IMR-90 (cell line): ENCODE results near the gene ZNF155. TPM values are rescaled to one million over a fixed set of nuclear protein-coding genes. Genes with fewer than 3 reads are reported as not detected.

Source experiments
- ATAC-seq: fragments of 200-7000 bp; cut with Tn5 transposase; 2 replicates; pipeline ENCODE4 v1.9.1; 2020; ENCODE audit warnings: low read depth, mild to moderate bottlenecking, moderate library complexity
- BruUV-seq: library from RNA; stranded (reverse); fragments of 400-500 nt; replicated peaks from 2 replicates; lab custom pipeline; 2021; lab: Mats Ljungman, UMichigan
- CTCF ChIA-PET: fragments of 300-600 bp; formaldehyde crosslinking; extraction: SDS; loops from one replicate; lab custom pipeline; 2021; ENCODE audit warnings: antibody characterized with exemption; lab: Yijun Ruan, JAX
- POLR2A ChIA-PET: fragments of 300-600 bp; sonication (Branson Sonifier 250); formaldehyde crosslinking; loops from one replicate; lab custom pipeline; 2022; ENCODE audit warnings: antibody characterized with exemption; ENCODE audit not compliant: unreplicated experiment; lab: Charles Lee
- DNase-seq: peaks from one replicate; pipeline ENCODE4 v3.0.0; 2013
- H2AFZ ChIP-seq: replicated peaks from 2 replicates; pipeline ENCODE3; 2013; ENCODE audit warnings: low read length, mild to moderate bottlenecking; ENCODE audit not compliant: poor library complexity
- H2AK5ac ChIP-seq: 2 replicates; pipeline ENCODE4 v1.6.1; 2013; ENCODE audit warnings: low read depth, low read length, inconsistent platforms
- H2AK9ac ChIP-seq: replicated peaks from 2 replicates; pipeline ENCODE3; 2013; ENCODE audit warnings: mild to moderate bottlenecking, low read depth, low read length, moderate library complexity; ENCODE audit not compliant: poor library complexity
- H2BK120ac ChIP-seq: 2 replicates; pipeline ENCODE4 v1.6.1; 2013; ENCODE audit warnings: low read depth, low read length, inconsistent platforms
- H2BK15ac ChIP-seq: 3 replicates; pipeline ENCODE4 v1.6.1; 2013; ENCODE audit warnings: low read depth, low read length, inconsistent platforms
- H2BK20ac ChIP-seq: 2 replicates; pipeline ENCODE4 v1.6.1; 2013; ENCODE audit warnings: low read depth, mild to moderate bottlenecking, inconsistent platforms, low read length, moderate library complexity
- H2BK5ac ChIP-seq: 2 replicates; pipeline ENCODE4 v1.6.1; 2013; ENCODE audit warnings: mild to moderate bottlenecking, low read depth, low read length, inconsistent platforms; ENCODE audit not compliant: poor library complexity, severe bottlenecking
- H3K14ac ChIP-seq: replicated peaks from 2 replicates; pipeline ENCODE4 v1.6.1; 2013; ENCODE audit warnings: low read depth, low read length, inconsistent platforms
- H3K18ac ChIP-seq: 2 replicates; pipeline ENCODE4 v1.6.1; 2013; ENCODE audit warnings: low read depth, low read length, control low read depth
- H3K23ac ChIP-seq: 2 replicates; pipeline ENCODE4 v1.6.1; 2013; ENCODE audit warnings: low read depth, low read length, inconsistent platforms
- H3K27ac ChIP-seq: 2 replicates; pipeline ENCODE4 v1.5.1; 2013; ENCODE audit warnings: mild to moderate bottlenecking, control low read depth, low read length; ENCODE audit not compliant: insufficient read depth
- H3K27me3 ChIP-seq: 2 replicates; pipeline ENCODE4 v1.6.1; 2013; ENCODE audit warnings: low read length; ENCODE audit not compliant: control insufficient read depth, insufficient read depth
- H3K36me3 ChIP-seq: 2 replicates; pipeline ENCODE4 v1.6.1; 2013; ENCODE audit warnings: low read length, mixed read lengths; ENCODE audit not compliant: control insufficient read depth, insufficient read depth
- H3K4ac ChIP-seq: 2 replicates; pipeline ENCODE4 v1.6.1; 2013; ENCODE audit warnings: low read depth, low read length, inconsistent platforms
- H3K4me1 ChIP-seq: 2 replicates; pipeline ENCODE4 v1.6.1; 2013; ENCODE audit warnings: low read length, mixed read lengths; ENCODE audit not compliant: control insufficient read depth, insufficient read depth
- H3K4me2 ChIP-seq: 2 replicates; pipeline ENCODE4 v1.6.1; 2013; ENCODE audit warnings: low read depth, mild to moderate bottlenecking, control low read depth, low read length, moderate library complexity
- H3K4me3 ChIP-seq: 2 replicates; pipeline ENCODE4 v1.5.1; 2013; ENCODE audit warnings: low read depth, mild to moderate bottlenecking, control low read depth, low read length, moderate library complexity; ENCODE audit not compliant: insufficient read depth
- H3K56ac ChIP-seq: 2 replicates; pipeline ENCODE4 v1.6.1; 2013; ENCODE audit warnings: low read length, inconsistent platforms; ENCODE audit not compliant: insufficient read depth; ENCODE audit errors: extremely low read depth
- H3K79me1 ChIP-seq, 2 experiments: 2 replicates each; pipeline ENCODE4 v1.6.1; 2013; ENCODE audit warnings: low read length in 2 of 2, inconsistent platforms in 1 of 2, low read depth in 1 of 2
- H3K9ac ChIP-seq: 2 replicates; pipeline ENCODE4 v1.6.1; 2013; ENCODE audit warnings: low read depth, low read length, control low read depth
- H3K9me1 ChIP-seq: 2 replicates; pipeline ENCODE4 v1.6.1; 2013; ENCODE audit warnings: low read length, inconsistent platforms; ENCODE audit not compliant: insufficient read depth
- H3K9me3 ChIP-seq: 2 replicates; pipeline ENCODE4 v1.6.1; 2013; ENCODE audit warnings: low read length; ENCODE audit not compliant: control insufficient read depth, insufficient read depth
- H4K20me1 ChIP-seq: 2 replicates; pipeline ENCODE4 v1.6.1; 2013; ENCODE audit warnings: low read length, inconsistent platforms; ENCODE audit not compliant: insufficient read depth
- H4K5ac ChIP-seq: 2 replicates; pipeline ENCODE4 v1.6.1; 2013; ENCODE audit warnings: mild to moderate bottlenecking, low read depth, low read length, control low read depth
- H4K8ac ChIP-seq, 2 experiments: 2 replicates each; pipeline ENCODE4 v1.6.1; 2013; ENCODE audit warnings: low read depth in 2 of 2, low read length in 2 of 2, control low read depth in 1 of 2, inconsistent platforms in 1 of 2
- H4K91ac ChIP-seq: 2 replicates; pipeline ENCODE4 v1.6.1; 2013; ENCODE audit warnings: low read depth, low read length, inconsistent platforms; ENCODE audit not compliant: insufficient read depth
- BHLHE40 ChIP-seq: fragments of 150-350 bp; IDR thresholded peaks from 2 replicates; pipeline ENCODE4 v1.6.1; 2016; ENCODE audit warnings: mild to moderate bottlenecking, low read depth, low read length
- CEBPB ChIP-seq: IDR thresholded peaks from 2 replicates; pipeline ENCODE4 v1.6.1; 2012; ENCODE audit warnings: low read depth, low read length, improper control_type of control experiment
- WGBS, 2 experiments: methylation state at CpG; one replicate each; pipeline versions ENCODE4 v1.1.5 to v1.1.7; 2013; ENCODE audit warnings: missing lambda C conversion rate in 2 of 2; ENCODE audit not compliant: insufficient read length in 1 of 2; ENCODE audit errors: extremely low coverage in 2 of 2; 5-methylcytosine and 5-hydroxymethylcytosine counted together
- dilution Hi-C: fragments of 300-500 bp; cut with HindIII; formaldehyde crosslinking; loops from one replicate; pipeline ENCODE4 v1.14.3; 2018; ENCODE audit warnings: low sequenced_read_pairs; ENCODE audit not compliant: unreplicated experiment
- in situ Hi-C: fragments of 300-500 bp; cut with MboI; formaldehyde crosslinking; loops from 3 replicates; pipeline ENCODE4 v1.14.3; 2019; ENCODE audit warnings: low sequenced_read_pairs, inconsistent platforms, mixed read lengths
- intact Hi-C: fragments of 100-400 bp; cut with micrococcal nuclease; formaldehyde crosslinking; loops from 2 replicates; pipeline ENCODE4 v1.10.0; 2022
- polyA plus RNA-seq, 3 experiments: library from polyadenylated mRNA; depleted of rRNA; stranded (reverse); fragments of >200 nt; gene quantifications; 2 replicates each; pipeline ENCODE4 v1.2.3, GENCODE V29; 2012; ENCODE audit warnings: low replicate concordance in 1 of 3
- total RNA-seq: library from RNA; depleted of rRNA; stranded (reverse); fragments of >200 nt; gene quantifications from 2 replicates; pipeline ENCODE4 v1.2.3, GENCODE V29; 2012

Gene ZNF155
- total and polyA plus RNA-seq, 2 of the 4 experiments (the other 2 are of a cell fraction), result 3.5 to 9.0 TPM

DNA sequence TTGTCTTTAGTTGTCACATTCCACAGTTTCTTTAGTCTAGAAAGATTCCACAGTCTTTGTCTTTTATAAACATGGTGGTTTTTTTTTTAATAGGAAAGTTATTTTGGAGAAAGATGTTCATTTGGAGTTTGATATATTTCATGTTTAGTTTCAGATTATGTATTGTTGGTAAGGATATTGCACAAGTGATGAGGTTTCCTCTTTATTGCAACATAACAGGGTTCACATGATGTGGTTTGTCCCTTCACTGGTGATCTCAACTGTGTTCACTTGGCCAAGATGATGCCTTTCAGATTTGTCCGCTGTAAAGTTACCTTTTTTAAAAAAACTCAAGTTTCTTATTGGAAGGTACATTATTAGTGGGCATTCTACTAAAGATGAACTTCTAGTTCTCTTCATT lies 22.0 kb downstream of the ZNF155 start:
- ChIA-PET CTCF (no interaction called here), POLR2A (no interaction called here)
- no peak overlapping the region for H2BK20ac ChIP-seq
- H3K36me3 ChIP-seq, result peaks cover 34% of the 10 kb centered on the region
- H3K79me1 ChIP-seq, result peaks cover 7 to 19% of the 10 kb centered on the region in 2 experiments
- H3K4me3 ChIP-seq, result no peak overlapping the region
- no peak overlapping the region for H2BK5ac ChIP-seq
- H2AFZ ChIP-seq, result no peak overlapping the region
- no peak overlapping the region for H3K56ac ChIP-seq
- no peak overlapping the region for H2BK15ac ChIP-seq
- peaks cover 25% of the 10 kb centered on the region for H3K9me3 ChIP-seq
- no peak overlapping the region for H2AK9ac ChIP-seq
- ATAC-seq (no peak), DNase-seq (peak; percentile 23)
- H3K27ac ChIP-seq, result no peak overlapping the region
- H3K4me2 ChIP-seq, result no peak overlapping the region
- no peak overlapping the region for H3K18ac ChIP-seq
- no peak for TF ChIP-seq BHLHE40
- peak; percentile 78 for TF ChIP-seq CEBPB
- no peak overlapping the region for H3K4ac ChIP-seq
- peaks cover 2% of the 10 kb centered on the region; the same call in 1 of the 2 replicates for H3K4me1 ChIP-seq
- no peak overlapping the region for H3K23ac ChIP-seq
- dilution Hi-C loops (no loop called here), in situ Hi-C loops (no loop called here), intact Hi-C loops (no loop called here)
- no peaks in the 10 kb centered on the region for H3K9me1 ChIP-seq
- no peak overlapping the region for H2BK120ac ChIP-seq
- H3K27me3 ChIP-seq, result no peaks in the 10 kb centered on the region
- no peak overlapping the region for H3K14ac ChIP-seq
- no peak overlapping the region for H4K91ac ChIP-seq
- H4K8ac ChIP-seq, result no peak overlapping the region
- no peak overlapping the region for H2AK5ac ChIP-seq
- no peak overlapping the region for H3K9ac ChIP-seq
- BruUV-seq, result no TSS peak
- WGBS, 2 experiments, result no CpG with 5 or more reads among the region's 1 CpG
- H4K5ac ChIP-seq, result no peak overlapping the region
- H4K20me1 ChIP-seq, result no peaks in the 10 kb centered on the region
